Measurements from ENCODE around the gene ZBTB7C.
A peak's percentile ranks its signal among the peaks of the same experiment; 100 is the strongest.

The ZBTB7C gene

GRCh38 chr18:48023334-48024008, 385.7 kb downstream of the ZBTB7C start (continued):
- no peak for TF ChIP-seq ZNF26 (tag by site-specific recombination; IDR thresholded peaks at IDR 0.05)
- TF ChIP-seq ZNF274 (IDR thresholded peaks at IDR 0.05; ENCODE audit: low read length), result no peak
- TF ChIP-seq ZNF274 (tag by site-specific recombination; IDR thresholded peaks at IDR 0.05; ENCODE audit: borderline replicate concordance), result no peak
- TF ChIP-seq ZFP41 (tag by site-specific recombination; IDR thresholded peaks at IDR 0.05; ENCODE audit: borderline replicate concordance), result no peak
- peak; percentile 52; the same call in 1 of the 2 replicates for TF ChIP-seq ZNF660 (tag by site-specific recombination; IDR thresholded peaks at IDR 0.05)
- TF ChIP-seq ZSCAN5A (tag by site-specific recombination; IDR thresholded peaks at IDR 0.05), result no peak
- TF ChIP-seq, protein P1, sequence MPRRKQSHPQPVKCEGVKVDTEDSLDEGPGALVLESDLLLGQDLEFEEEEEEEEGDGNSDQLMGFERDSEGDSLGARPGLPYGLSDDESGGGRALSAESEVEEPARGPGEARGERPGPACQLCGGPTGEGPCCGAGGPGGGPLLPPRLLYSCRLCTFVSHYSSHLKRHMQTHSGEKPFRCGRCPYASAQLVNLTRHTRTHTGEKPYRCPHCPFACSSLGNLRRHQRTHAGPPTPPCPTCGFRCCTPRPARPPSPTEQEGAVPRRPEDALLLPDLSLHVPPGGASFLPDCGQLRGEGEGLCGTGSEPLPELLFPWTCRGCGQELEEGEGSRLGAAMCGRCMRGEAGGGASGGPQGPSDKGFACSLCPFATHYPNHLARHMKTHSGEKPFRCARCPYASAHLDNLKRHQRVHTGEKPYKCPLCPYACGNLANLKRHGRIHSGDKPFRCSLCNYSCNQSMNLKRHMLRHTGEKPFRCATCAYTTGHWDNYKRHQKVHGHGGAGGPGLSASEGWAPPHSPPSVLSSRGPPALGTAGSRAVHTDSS (tag by site-specific recombination; IDR thresholded peaks at IDR 0.05), result 0 out of 2 replicates have a peak, but pooled peaks have one; percentile 27
- TF ChIP-seq INSM2 (tag by site-specific recombination; IDR thresholded peaks at IDR 0.05), result peak; percentile 68; the same call in 1 of the 2 replicates
- TF ChIP-seq ZNF423 (tag by site-specific recombination; IDR thresholded peaks at IDR 0.05), result no peak
- TF ChIP-seq KLF7 (tag by site-specific recombination; IDR thresholded peaks at IDR 0.05; ENCODE audit: borderline replicate concordance), result no peak
- no peak for TF ChIP-seq ZNF121 (tag by site-specific recombination; IDR thresholded peaks at IDR 0.05)
- TF ChIP-seq PRDM2 (tag by site-specific recombination; IDR thresholded peaks at IDR 0.05; ENCODE audit: borderline replicate concordance), result no peak
- TF ChIP-seq, protein P2, sequence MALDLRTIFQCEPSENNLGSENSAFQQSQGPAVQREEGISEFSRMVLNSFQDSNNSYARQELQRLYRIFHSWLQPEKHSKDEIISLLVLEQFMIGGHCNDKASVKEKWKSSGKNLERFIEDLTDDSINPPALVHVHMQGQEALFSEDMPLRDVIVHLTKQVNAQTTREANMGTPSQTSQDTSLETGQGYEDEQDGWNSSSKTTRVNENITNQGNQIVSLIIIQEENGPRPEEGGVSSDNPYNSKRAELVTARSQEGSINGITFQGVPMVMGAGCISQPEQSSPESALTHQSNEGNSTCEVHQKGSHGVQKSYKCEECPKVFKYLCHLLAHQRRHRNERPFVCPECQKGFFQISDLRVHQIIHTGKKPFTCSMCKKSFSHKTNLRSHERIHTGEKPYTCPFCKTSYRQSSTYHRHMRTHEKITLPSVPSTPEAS (tag by site-specific recombination; IDR thresholded peaks at IDR 0.05), result peak; percentile 84
- peak; percentile 73 for TF ChIP-seq YY2 (tag by site-specific recombination; IDR thresholded peaks at IDR 0.05)
- no peak for TF ChIP-seq ZNF585B (tag by site-specific recombination; IDR thresholded peaks at IDR 0.05)
- no peak for TF ChIP-seq ZNF610 (tag by site-specific recombination; IDR thresholded peaks at IDR 0.05; ENCODE audit: borderline replicate concordance)
- no peak for TF ChIP-seq ZNF677 (tag by site-specific recombination; IDR thresholded peaks at IDR 0.05)
- peak; percentile 93 for TF ChIP-seq ZNF654 (tag by site-specific recombination; IDR thresholded peaks at IDR 0.05; ENCODE audit: low read depth)
- peak; percentile 18; the same call in 1 of the 2 replicates for TF ChIP-seq ZNF777 (tag by site-specific recombination; IDR thresholded peaks at IDR 0.05; ENCODE audit: borderline replicate concordance)
- no peak for TF ChIP-seq ZNF830 (tag by site-specific recombination; IDR thresholded peaks at IDR 0.05; ENCODE audit: low read depth)
- TF ChIP-seq ZNF768 (tag by site-specific recombination; IDR thresholded peaks at IDR 0.05), result no peak
- TF ChIP-seq ZNF324 (tag by site-specific recombination; IDR thresholded peaks at IDR 0.05), result peak; percentile 49; the same call in 1 of the 2 replicates
- no peak for TF ChIP-seq ZNF23 (tag by site-specific recombination; IDR thresholded peaks at IDR 0.05; ENCODE audit: borderline replicate concordance)
